Tibial nerve (tissue), 3 donors: ENCODE data around the gene IFITM2.
"Not testable (repeated sequence)": the region's sequence is repeated elsewhere in the genome, so short reads cannot be mapped to it uniquely, and the experiment has no call there.

ENCODE experiments used
- POLR2A ChIP-seq, 2 donors: fragments of 450-650 bp; IDR thresholded peaks; one replicate each; pipeline ENCODE4 v1.6.1; 2017; ENCODE audit warnings: antibody characterized with exemption in 2 of 2, mild to moderate bottlenecking in 2 of 2, moderate library complexity in 2 of 2
- TF ChIP-seq, protein P1 (sequence below), 5 experiments: fragments of 200-600 bp in 3 of 5; fragments of 450-650 bp in 2 of 5; sonication (generic) in 3 of 5; IDR thresholded peaks; one replicate each; pipeline ENCODE4 v1.5.1; 2016 to 2019; ENCODE audit warnings: antibody characterized with exemption in 5 of 5, mild to moderate bottlenecking in 3 of 5, moderate library complexity in 2 of 5

DNA sequence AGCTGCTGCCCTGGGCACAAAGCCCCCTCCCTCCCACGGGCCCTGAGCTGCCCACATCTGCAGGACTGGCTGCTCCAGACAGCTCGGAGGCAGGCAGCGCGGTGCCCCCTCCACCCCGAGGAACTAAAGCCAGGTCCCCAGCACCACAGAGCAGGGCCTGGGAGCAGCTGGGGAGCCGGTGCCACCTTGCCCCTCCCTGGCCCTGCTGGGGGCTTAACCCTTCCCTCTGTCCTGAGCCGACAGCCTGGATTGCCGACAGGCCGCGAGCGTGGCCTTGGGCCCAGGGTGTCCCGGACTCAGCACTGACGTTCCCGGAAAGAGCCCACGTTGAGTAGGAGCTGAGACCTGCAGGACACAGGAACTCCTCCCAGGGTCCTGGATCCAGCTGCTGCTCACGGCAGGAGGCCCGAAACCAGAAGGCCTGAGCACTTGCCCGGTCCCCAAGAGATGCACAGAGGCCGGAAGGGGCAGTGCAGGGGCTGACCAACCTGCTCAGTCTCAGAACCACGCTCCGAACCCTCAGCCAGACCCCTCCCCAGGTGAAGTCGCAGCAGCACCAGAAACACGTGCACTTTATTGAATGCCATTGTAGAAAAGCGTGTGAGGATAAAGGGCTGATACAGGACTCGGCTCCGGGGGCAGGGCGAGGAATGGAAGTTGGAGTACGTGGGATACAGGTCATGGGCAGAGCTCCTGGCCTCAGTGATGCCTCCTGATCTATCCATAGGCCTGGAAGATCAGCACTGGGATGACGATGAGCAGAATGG, 11.7 kb downstream of the IFITM2 start:
- TF ChIP-seq, protein P1, sequence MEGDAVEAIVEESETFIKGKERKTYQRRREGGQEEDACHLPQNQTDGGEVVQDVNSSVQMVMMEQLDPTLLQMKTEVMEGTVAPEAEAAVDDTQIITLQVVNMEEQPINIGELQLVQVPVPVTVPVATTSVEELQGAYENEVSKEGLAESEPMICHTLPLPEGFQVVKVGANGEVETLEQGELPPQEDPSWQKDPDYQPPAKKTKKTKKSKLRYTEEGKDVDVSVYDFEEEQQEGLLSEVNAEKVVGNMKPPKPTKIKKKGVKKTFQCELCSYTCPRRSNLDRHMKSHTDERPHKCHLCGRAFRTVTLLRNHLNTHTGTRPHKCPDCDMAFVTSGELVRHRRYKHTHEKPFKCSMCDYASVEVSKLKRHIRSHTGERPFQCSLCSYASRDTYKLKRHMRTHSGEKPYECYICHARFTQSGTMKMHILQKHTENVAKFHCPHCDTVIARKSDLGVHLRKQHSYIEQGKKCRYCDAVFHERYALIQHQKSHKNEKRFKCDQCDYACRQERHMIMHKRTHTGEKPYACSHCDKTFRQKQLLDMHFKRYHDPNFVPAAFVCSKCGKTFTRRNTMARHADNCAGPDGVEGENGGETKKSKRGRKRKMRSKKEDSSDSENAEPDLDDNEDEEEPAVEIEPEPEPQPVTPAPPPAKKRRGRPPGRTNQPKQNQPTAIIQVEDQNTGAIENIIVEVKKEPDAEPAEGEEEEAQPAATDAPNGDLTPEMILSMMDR (IDR thresholded peaks at IDR 0.05): peak in 2 of 5 experiments; percentile 37 to 41
- not testable (repeated sequence) for TF ChIP-seq POLR2A (IDR thresholded peaks at IDR 0.05)
